Measurements from ENCODE around the gene GPR137C.

The GPR137C gene

GRCh38 chr14:52686176-52686575 is 133.5 kb downstream of the GPR137C start:
- no peak for DNase-seq

Data from KG1 (cell line).